BJ (cell line): Measurements from ENCODE around the gene UMAD1. TPM values are rescaled to one million over a fixed set of nuclear protein-coding genes. Genes with fewer than 3 reads are reported as not detected.

Experiments used
- CTCF ChIA-PET: fragments of 350-600 bp; formaldehyde crosslinking; extraction: SDS; loops from one replicate; lab custom pipeline; 2021; ENCODE audit warnings: antibody characterized with exemption, inconsistent platforms; lab: Yijun Ruan, JAX
- POLR2A ChIA-PET: fragments of 300-600 bp; sonication (Branson Sonifier 250); formaldehyde crosslinking; extraction: SDS; loops from one replicate; lab custom pipeline; 2021; ENCODE audit warnings: antibody characterized with exemption; lab: Charles Lee
- DNase-seq: peaks from one replicate; pipeline ENCODE4 v3.0.0-alpha.2; 2011; ENCODE audit warnings: low read depth
- H3K27me3 ChIP-seq: 2 replicates; pipeline ENCODE4 v1.6.0; 2011; ENCODE audit warnings: low read length; ENCODE audit not compliant: control insufficient read depth, insufficient read depth
- H3K36me3 ChIP-seq: 2 replicates; pipeline ENCODE4 v1.5.1; 2011; ENCODE audit warnings: low read length; ENCODE audit not compliant: control insufficient read depth, insufficient read depth
- H3K4me3 ChIP-seq: 2 replicates; pipeline ENCODE4 v1.5.1; 2011; ENCODE audit warnings: low read depth, mild to moderate bottlenecking, control low read depth, low read length
- polyA plus RNA-seq: library from polyadenylated mRNA; depleted of rRNA; stranded (reverse); fragments of >200 nt; gene quantifications from 2 replicates; pipeline ENCODE4 v1.2.3, GENCODE V29; 2011
- TF ChIP-seq, protein P1 (sequence below): IDR thresholded peaks from 2 replicates; pipeline ENCODE4 v1.5.1; 2011; ENCODE audit warnings: low read depth, mild to moderate bottlenecking, control low read depth, inconsistent platforms, low read length, moderate library complexity; ENCODE audit not compliant: insufficient read depth

Gene UMAD1
- polyA plus RNA-seq, 1 experiment = 10.1 TPM

DNA sequence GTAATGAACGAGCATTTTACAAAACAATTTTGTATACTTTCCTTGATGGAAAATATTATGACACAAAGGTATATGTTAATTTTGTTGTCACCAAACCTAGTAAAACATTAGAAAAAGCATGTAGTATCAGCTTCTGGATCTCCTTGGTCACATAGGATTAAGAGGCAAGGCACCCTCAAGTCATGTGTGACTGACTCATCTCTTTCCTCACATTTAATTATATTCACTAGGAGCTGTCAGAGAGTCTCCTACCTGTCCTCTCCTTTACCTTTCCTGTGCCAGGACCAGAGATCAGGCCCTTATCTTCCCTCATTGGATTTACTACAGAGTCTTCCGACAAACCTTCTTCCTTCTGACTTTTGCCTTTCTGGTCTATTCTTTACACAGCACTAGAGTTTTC lies 189.1 kb downstream of the UMAD1 start:
- ChIA-PET CTCF (no interaction called here), POLR2A (no interaction called here)
- H3K36me3 ChIP-seq = no peaks in the 10 kb centered on the region
- H3K4me3 ChIP-seq = no peak overlapping the region
- no peaks in the 10 kb centered on the region for H3K27me3 ChIP-seq
- TF ChIP-seq, protein P1, sequence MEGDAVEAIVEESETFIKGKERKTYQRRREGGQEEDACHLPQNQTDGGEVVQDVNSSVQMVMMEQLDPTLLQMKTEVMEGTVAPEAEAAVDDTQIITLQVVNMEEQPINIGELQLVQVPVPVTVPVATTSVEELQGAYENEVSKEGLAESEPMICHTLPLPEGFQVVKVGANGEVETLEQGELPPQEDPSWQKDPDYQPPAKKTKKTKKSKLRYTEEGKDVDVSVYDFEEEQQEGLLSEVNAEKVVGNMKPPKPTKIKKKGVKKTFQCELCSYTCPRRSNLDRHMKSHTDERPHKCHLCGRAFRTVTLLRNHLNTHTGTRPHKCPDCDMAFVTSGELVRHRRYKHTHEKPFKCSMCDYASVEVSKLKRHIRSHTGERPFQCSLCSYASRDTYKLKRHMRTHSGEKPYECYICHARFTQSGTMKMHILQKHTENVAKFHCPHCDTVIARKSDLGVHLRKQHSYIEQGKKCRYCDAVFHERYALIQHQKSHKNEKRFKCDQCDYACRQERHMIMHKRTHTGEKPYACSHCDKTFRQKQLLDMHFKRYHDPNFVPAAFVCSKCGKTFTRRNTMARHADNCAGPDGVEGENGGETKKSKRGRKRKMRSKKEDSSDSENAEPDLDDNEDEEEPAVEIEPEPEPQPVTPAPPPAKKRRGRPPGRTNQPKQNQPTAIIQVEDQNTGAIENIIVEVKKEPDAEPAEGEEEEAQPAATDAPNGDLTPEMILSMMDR = no peak
- DNase-seq = no peak

DNA sequence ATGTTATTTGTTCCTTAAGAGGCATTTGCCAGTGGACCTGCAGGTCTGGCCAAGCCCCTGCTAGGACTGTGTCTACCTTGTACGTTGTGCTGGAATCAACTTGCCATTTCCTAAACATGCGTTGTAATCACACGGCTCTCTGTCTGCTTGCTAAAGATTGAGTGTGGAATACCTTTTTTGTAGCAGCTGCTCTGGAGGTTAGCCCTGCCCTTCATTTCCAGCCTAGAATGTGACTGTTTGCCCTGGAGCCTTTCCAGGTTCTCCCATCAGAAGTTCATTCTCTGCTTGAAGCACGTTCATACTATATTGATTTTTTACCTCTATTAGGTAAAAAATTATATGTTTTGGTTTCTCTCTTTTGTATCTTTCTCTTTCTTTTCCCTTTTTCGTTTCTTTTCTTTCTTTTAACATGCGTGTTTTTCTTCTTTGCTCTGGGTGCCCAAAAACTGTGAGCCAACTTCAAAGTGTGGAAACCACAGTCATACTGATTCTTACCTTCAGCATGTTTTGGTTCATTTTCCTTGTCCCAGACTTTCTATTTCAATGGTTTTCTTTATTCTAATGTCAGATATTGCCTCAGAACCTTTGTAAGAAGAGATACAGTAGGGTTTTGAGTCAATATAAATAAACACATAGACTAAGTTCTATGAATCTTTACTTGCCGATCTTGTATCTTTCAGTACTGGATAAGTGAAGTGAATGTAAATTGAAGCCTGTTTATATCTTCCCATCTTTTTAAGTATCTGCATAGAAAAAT lies 189.7 kb downstream of the UMAD1 start:
- no peaks in the 10 kb centered on the region for H3K27me3 ChIP-seq
- DNase-seq = no peak
- H3K36me3 ChIP-seq = no peaks in the 10 kb centered on the region
- ChIA-PET CTCF (no interaction called here), POLR2A (no interaction called here)
- TF ChIP-seq, protein P1 = no peak
- H3K4me3 ChIP-seq = no peak overlapping the region

DNA sequence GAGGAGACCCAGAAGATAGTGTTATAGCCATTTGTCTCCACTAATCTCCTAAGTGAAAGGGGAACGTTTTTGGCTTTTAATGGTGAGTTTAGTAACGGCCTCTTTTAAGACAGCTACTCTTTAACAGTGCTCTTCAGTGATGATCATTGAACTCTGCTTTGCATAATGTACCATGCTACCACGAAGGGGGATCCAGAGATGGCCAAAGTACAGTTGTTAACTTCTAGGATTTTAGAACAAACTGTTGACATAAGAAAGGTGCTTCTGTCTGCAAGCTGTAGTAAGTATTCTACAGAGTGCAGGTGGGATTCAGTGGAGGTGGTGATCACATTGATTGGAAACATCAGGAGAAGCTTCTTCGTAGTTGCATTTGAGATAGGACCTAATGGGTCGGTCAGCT lies 192.0 kb downstream of the UMAD1 start:
- Histone ChIP-seq H3K36me3 (no peaks in the 10 kb centered on the region), H3K4me3 (no peak overlapping the region), H3K27me3 (no peaks in the 10 kb centered on the region)
- TF ChIP-seq, protein P1 = no peak
- ChIA-PET POLR2A (no interaction called here), CTCF (no interaction called here)
- DNase-seq = no peak

DNA sequence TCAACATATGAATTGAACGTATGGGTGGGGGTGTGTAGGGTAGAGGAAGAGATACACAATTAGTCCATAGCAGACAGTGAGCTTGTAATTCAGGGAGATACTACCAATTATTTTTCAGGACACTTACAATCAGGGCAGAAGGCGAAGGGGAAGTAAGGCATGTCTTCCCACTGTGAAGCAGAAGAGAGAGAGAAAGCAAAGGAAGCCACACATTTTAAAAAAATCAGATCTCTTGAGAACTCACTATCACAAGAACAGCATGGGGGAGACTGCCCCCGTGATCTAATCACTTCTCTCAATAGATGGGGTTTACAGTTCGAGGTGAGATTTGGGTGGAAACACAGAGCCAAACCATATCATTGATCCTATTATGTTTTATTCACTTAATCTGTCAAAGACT lies 194.2 kb downstream of the UMAD1 start:
- ChIA-PET CTCF (interaction anchor here (0.5 kb wide), 1 partner anchor 11 kb away, joined by 3 read pairs; no protein-coding TSS in a partner anchor), POLR2A (no interaction called here)
- TF ChIP-seq, protein P1 = no peak
- no peak for DNase-seq
- Histone ChIP-seq H3K4me3 (no peak overlapping the region), H3K27me3 (no peaks in the 10 kb centered on the region), H3K36me3 (no peaks in the 10 kb centered on the region)

DNA sequence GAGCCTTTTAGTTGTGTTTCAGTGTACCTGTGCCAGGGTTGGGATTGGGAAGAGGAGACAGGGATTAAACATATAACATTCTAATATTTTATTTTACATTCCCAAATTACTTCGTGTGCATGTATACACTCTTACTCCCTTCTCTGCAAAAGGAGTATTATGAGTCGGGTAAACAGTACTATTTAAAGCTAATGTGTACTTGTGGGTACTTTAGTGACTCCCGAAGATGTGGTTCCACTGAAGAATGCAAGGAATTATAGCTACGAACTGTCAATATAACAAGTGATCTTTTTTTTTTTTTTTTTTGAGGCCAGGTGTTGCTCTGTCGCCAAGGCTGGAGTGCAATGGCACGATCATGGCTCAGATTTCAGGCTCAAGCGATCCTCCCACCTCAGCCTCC lies 200.5 kb downstream of the UMAD1 start:
- ChIA-PET POLR2A (no interaction called here), CTCF (interaction anchor here (1.2 kb wide), 1 partner anchor 41 kb away, joined by 5 read pairs; no protein-coding TSS in a partner anchor)
- H3K36me3 ChIP-seq = no peaks in the 10 kb centered on the region
- H3K4me3 ChIP-seq = no peak overlapping the region
- TF ChIP-seq, protein P1 = no peak
- H3K27me3 ChIP-seq = no peaks in the 10 kb centered on the region
- no peak for DNase-seq
